Hepatocyte (in vitro differentiated cells): Measurements from ENCODE around the gene PGGT1B.

Source experiments
- EZH2 ChIP-seq: fragments of 200-600 bp; sonication (generic); IDR thresholded peaks from 2 replicates; pipeline ENCODE4 v1.6.1; 2016; ENCODE audit warnings: antibody characterized with exemption, mild to moderate bottlenecking, borderline replicate concordance
- EZH2phosphoT487 ChIP-seq: fragments of 200-600 bp; sonication (generic); IDR thresholded peaks from one replicate; pipeline ENCODE4 v1.6.1; 2018; ENCODE audit warnings: antibody characterized with exemption, mild to moderate bottlenecking, low read depth, moderate library complexity; ENCODE audit not compliant: unreplicated experiment, severe bottlenecking
- TF ChIP-seq, protein P1 (sequence below): fragments of 200-600 bp; sonication (generic); IDR thresholded peaks from 2 replicates; pipeline ENCODE4 v1.5.1; 2016; ENCODE audit warnings: antibody characterized with exemption, mild to moderate bottlenecking; ENCODE audit not compliant: poor library complexity

- TF ChIP-seq, protein P1, sequence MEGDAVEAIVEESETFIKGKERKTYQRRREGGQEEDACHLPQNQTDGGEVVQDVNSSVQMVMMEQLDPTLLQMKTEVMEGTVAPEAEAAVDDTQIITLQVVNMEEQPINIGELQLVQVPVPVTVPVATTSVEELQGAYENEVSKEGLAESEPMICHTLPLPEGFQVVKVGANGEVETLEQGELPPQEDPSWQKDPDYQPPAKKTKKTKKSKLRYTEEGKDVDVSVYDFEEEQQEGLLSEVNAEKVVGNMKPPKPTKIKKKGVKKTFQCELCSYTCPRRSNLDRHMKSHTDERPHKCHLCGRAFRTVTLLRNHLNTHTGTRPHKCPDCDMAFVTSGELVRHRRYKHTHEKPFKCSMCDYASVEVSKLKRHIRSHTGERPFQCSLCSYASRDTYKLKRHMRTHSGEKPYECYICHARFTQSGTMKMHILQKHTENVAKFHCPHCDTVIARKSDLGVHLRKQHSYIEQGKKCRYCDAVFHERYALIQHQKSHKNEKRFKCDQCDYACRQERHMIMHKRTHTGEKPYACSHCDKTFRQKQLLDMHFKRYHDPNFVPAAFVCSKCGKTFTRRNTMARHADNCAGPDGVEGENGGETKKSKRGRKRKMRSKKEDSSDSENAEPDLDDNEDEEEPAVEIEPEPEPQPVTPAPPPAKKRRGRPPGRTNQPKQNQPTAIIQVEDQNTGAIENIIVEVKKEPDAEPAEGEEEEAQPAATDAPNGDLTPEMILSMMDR = no peak
- TF ChIP-seq EZH2phosphoT487 (no peak), EZH2 (no peak)
These were observed 93.7 kb downstream of the PGGT1B start for GRCh38 chr5:115168829-115169486.
